ENCODE results near the gene AP1S1.

GRCh38 chr7:101128040-101128834 lies 26.0 kb upstream of the AP1S1 start:
- TF ChIP-seq POLR2A (IDR thresholded peaks at IDR 0.05) (no peak), EP300 (IDR thresholded peaks at IDR 0.05) (no peak)
- TF ChIP-seq, protein P1, sequence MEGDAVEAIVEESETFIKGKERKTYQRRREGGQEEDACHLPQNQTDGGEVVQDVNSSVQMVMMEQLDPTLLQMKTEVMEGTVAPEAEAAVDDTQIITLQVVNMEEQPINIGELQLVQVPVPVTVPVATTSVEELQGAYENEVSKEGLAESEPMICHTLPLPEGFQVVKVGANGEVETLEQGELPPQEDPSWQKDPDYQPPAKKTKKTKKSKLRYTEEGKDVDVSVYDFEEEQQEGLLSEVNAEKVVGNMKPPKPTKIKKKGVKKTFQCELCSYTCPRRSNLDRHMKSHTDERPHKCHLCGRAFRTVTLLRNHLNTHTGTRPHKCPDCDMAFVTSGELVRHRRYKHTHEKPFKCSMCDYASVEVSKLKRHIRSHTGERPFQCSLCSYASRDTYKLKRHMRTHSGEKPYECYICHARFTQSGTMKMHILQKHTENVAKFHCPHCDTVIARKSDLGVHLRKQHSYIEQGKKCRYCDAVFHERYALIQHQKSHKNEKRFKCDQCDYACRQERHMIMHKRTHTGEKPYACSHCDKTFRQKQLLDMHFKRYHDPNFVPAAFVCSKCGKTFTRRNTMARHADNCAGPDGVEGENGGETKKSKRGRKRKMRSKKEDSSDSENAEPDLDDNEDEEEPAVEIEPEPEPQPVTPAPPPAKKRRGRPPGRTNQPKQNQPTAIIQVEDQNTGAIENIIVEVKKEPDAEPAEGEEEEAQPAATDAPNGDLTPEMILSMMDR (IDR thresholded peaks at IDR 0.05): no peak

Data from tibial nerve (tissue), 4 donors.